HEK293 (cell line): ENCODE results near the gene RAD51.

Source experiments
- GLIS1 ChIP-seq: fragments of 450-650 bp; formaldehyde crosslinking; IDR thresholded peaks from 2 replicates; pipeline ENCODE4 v1.5.1; 2016; ENCODE audit warnings: missing biosample characterization, missing genetic modification characterization
- SP3 ChIP-seq: fragments of 450-650 bp; formaldehyde crosslinking; IDR thresholded peaks from 2 replicates; pipeline ENCODE4 v1.5.1; 2016; ENCODE audit warnings: missing biosample characterization, missing genetic modification characterization
- YY2 ChIP-seq: fragments of 450-650 bp; formaldehyde crosslinking; IDR thresholded peaks from 2 replicates; pipeline ENCODE4 v1.5.1; 2016; ENCODE audit warnings: missing biosample characterization, missing genetic modification characterization
- ZBTB8A ChIP-seq: fragments of 450-650 bp; formaldehyde crosslinking; IDR thresholded peaks from 2 replicates; pipeline ENCODE4 v1.5.1; 2016; ENCODE audit warnings: missing biosample characterization, missing genetic modification characterization
- ZFP3 ChIP-seq: fragments of 450-650 bp; formaldehyde crosslinking; IDR thresholded peaks from 2 replicates; pipeline ENCODE4 v1.5.1; 2016; ENCODE audit warnings: low read depth, missing biosample characterization, missing genetic modification characterization
- ZFP69B ChIP-seq: fragments of 450-650 bp; formaldehyde crosslinking; IDR thresholded peaks from 2 replicates; pipeline ENCODE4 v1.5.1; 2016; ENCODE audit warnings: missing biosample characterization, missing genetic modification characterization
- ZNF211 ChIP-seq: fragments of 450-650 bp; formaldehyde crosslinking; IDR thresholded peaks from 2 replicates; pipeline ENCODE4 v1.5.1; 2016; ENCODE audit warnings: low read depth, missing biosample characterization, missing genetic modification characterization
- ZNF394 ChIP-seq: fragments of 450-650 bp; formaldehyde crosslinking; IDR thresholded peaks from 2 replicates; pipeline ENCODE4 v1.5.1; 2016; ENCODE audit warnings: missing biosample characterization, missing genetic modification characterization, mild to moderate bottlenecking, moderate library complexity, borderline replicate concordance
- ZNF629 ChIP-seq: fragments of 450-650 bp; formaldehyde crosslinking; IDR thresholded peaks from 2 replicates; pipeline ENCODE4 v1.5.1; 2017; ENCODE audit warnings: missing biosample characterization, missing genetic modification characterization
- ZNF654 ChIP-seq: fragments of 450-650 bp; formaldehyde crosslinking; IDR thresholded peaks from 2 replicates; pipeline ENCODE4 v1.5.1; 2016; ENCODE audit warnings: low read depth, missing biosample characterization, missing genetic modification characterization
- ZNF747 ChIP-seq: fragments of 450-650 bp; formaldehyde crosslinking; IDR thresholded peaks from 2 replicates; pipeline ENCODE4 v1.5.1; 2016; ENCODE audit warnings: missing biosample characterization, missing genetic modification characterization
- TF ChIP-seq, protein P1 (sequence below): fragments of 450-650 bp; formaldehyde crosslinking; IDR thresholded peaks from 2 replicates; pipeline ENCODE4 v1.5.1; 2016; ENCODE audit warnings: missing biosample characterization, missing genetic modification characterization
- TF ChIP-seq, protein P2 (sequence below): fragments of 450-650 bp; formaldehyde crosslinking; IDR thresholded peaks from 2 replicates; pipeline ENCODE4 v1.5.1; 2016; ENCODE audit warnings: missing biosample characterization, missing genetic modification characterization
- TF ChIP-seq, protein P3 (sequence below): fragments of 450-650 bp; IDR thresholded peaks from 2 replicates; pipeline ENCODE4 v1.5.1; 2018; ENCODE audit warnings: missing biosample characterization, mild to moderate bottlenecking, missing genetic modification characterization
- TF ChIP-seq, protein P4 (sequence below): fragments of 450-650 bp; formaldehyde crosslinking; IDR thresholded peaks from 2 replicates; pipeline ENCODE4 v1.5.1; 2016; ENCODE audit warnings: missing biosample characterization, missing genetic modification characterization
- TF ChIP-seq, protein P5 (sequence below): fragments of 450-650 bp; formaldehyde crosslinking; IDR thresholded peaks from 2 replicates; pipeline ENCODE4 v1.5.1; 2017; ENCODE audit warnings: missing biosample characterization, missing genetic modification characterization
- TF ChIP-seq, protein P6 (sequence below): fragments of 450-650 bp; formaldehyde crosslinking; IDR thresholded peaks from 2 replicates; pipeline ENCODE4 v1.5.1; 2016; ENCODE audit warnings: missing biosample characterization, missing genetic modification characterization, borderline replicate concordance

RAD51 gene

DNA sequence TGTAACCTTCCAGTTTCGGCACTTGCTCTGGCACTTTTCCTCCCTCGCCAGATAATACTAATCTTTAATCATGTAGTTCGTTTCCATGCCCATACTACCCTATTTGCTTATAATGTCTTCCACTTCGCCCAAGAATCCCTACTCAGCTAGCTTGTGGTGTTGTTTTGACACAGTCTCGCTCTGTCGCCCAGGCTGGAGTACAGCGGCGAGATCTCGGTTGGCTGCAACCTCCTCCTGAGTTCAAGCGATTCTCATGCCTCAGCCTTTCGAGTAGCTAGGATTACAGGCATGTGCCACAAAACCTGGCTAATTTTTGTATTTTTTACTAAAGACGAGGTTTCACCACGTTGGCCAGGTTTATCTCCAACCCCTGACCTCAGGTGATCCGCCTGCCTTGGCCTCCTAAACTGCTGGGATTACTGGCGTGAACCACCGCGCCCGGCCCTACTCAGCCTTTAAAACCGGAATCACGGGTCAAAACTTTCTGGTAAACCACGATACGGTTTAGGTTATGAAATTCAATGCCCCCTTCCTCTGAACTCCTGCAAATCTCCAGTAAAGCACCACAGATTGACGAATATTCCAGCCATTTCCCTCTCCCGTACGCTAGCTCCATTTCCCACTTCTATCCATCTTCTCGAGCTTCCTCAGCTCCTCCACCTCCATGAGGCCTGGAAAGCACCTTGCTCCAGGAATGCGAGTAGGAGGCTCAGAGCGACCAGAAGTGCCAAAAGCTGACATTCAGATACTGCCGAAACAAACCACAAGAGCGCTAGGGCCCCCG, 878 bp upstream of the RAD51 start (continued):
- TF ChIP-seq, protein P1, sequence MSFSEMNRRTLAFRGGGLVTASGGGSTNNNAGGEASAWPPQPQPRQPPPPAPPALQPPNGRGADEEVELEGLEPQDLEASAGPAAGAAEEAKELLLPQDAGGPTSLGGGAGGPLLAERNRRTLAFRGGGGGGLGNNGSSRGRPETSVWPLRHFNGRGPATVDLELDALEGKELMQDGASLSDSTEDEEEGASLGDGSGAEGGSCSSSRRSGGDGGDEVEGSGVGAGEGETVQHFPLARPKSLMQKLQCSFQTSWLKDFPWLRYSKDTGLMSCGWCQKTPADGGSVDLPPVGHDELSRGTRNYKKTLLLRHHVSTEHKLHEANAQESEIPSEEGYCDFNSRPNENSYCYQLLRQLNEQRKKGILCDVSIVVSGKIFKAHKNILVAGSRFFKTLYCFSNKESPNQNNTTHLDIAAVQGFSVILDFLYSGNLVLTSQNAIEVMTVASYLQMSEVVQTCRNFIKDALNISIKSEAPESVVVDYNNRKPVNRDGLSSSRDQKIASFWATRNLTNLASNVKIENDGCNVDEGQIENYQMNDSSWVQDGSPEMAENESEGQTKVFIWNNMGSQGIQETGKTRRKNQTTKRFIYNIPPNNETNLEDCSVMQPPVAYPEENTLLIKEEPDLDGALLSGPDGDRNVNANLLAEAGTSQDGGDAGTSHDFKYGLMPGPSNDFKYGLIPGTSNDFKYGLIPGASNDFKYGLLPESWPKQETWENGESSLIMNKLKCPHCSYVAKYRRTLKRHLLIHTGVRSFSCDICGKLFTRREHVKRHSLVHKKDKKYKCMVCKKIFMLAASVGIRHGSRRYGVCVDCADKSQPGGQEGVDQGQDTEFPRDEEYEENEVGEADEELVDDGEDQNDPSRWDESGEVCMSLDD (tag by site-specific recombination) = no peak
- TF ChIP-seq, protein P2, sequence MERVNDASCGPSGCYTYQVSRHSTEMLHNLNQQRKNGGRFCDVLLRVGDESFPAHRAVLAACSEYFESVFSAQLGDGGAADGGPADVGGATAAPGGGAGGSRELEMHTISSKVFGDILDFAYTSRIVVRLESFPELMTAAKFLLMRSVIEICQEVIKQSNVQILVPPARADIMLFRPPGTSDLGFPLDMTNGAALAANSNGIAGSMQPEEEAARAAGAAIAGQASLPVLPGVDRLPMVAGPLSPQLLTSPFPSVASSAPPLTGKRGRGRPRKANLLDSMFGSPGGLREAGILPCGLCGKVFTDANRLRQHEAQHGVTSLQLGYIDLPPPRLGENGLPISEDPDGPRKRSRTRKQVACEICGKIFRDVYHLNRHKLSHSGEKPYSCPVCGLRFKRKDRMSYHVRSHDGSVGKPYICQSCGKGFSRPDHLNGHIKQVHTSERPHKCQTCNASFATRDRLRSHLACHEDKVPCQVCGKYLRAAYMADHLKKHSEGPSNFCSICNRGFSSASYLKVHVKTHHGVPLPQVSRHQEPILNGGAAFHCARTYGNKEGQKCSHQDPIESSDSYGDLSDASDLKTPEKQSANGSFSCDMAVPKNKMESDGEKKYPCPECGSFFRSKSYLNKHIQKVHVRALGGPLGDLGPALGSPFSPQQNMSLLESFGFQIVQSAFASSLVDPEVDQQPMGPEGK (tag by site-specific recombination) = no peak
- TF ChIP-seq, protein P3, sequence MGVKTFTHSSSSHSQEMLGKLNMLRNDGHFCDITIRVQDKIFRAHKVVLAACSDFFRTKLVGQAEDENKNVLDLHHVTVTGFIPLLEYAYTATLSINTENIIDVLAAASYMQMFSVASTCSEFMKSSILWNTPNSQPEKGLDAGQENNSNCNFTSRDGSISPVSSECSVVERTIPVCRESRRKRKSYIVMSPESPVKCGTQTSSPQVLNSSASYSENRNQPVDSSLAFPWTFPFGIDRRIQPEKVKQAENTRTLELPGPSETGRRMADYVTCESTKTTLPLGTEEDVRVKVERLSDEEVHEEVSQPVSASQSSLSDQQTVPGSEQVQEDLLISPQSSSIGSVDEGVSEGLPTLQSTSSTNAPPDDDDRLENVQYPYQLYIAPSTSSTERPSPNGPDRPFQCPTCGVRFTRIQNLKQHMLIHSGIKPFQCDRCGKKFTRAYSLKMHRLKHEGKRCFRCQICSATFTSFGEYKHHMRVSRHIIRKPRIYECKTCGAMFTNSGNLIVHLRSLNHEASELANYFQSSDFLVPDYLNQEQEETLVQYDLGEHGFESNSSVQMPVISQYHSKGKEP = no peak
- TF ChIP-seq ZNF629 (tag by site-specific recombination) = no peak
- TF ChIP-seq ZBTB8A = no peak
- no peak for TF ChIP-seq YY2 (tag by site-specific recombination)
- TF ChIP-seq, protein P4, sequence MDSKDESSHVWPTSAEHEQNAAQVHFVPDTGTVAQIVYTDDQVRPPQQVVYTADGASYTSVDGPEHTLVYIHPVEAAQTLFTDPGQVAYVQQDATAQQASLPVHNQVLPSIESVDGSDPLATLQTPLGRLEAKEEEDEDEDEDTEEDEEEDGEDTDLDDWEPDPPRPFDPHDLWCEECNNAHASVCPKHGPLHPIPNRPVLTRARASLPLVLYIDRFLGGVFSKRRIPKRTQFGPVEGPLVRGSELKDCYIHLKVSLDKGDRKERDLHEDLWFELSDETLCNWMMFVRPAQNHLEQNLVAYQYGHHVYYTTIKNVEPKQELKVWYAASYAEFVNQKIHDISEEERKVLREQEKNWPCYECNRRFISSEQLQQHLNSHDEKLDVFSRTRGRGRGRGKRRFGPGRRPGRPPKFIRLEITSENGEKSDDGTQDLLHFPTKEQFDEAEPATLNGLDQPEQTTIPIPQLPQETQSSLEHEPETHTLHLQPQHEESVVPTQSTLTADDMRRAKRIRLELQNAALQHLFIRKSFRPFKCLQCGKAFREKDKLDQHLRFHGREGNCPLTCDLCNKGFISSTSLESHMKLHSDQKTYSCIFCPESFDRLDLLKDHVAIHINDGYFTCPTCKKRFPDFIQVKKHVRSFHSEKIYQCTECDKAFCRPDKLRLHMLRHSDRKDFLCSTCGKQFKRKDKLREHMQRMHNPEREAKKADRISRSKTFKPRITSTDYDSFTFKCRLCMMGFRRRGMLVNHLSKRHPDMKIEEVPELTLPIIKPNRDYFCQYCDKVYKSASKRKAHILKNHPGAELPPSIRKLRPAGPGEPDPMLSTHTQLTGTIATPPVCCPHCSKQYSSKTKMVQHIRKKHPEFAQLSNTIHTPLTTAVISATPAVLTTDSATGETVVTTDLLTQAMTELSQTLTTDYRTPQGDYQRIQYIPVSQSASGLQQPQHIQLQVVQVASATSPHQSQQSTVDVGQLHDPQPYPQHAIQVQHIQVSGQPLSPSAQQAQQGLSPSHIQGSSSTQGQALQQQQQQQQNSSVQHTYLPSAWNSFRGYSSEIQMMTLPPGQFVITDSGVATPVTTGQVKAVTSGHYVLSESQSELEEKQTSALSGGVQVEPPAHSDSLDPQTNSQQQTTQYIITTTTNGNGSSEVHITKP (tag by site-specific recombination) = no peak
- TF ChIP-seq ZFP3 = no peak
- no peak for TF ChIP-seq SP3 (tag by site-specific recombination)
- TF ChIP-seq, protein P5, sequence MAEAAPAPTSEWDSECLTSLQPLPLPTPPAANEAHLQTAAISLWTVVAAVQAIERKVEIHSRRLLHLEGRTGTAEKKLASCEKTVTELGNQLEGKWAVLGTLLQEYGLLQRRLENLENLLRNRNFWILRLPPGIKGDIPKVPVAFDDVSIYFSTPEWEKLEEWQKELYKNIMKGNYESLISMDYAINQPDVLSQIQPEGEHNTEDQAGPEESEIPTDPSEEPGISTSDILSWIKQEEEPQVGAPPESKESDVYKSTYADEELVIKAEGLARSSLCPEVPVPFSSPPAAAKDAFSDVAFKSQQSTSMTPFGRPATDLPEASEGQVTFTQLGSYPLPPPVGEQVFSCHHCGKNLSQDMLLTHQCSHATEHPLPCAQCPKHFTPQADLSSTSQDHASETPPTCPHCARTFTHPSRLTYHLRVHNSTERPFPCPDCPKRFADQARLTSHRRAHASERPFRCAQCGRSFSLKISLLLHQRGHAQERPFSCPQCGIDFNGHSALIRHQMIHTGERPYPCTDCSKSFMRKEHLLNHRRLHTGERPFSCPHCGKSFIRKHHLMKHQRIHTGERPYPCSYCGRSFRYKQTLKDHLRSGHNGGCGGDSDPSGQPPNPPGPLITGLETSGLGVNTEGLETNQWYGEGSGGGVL (tag by site-specific recombination) = no peak
- TF ChIP-seq, protein P6, sequence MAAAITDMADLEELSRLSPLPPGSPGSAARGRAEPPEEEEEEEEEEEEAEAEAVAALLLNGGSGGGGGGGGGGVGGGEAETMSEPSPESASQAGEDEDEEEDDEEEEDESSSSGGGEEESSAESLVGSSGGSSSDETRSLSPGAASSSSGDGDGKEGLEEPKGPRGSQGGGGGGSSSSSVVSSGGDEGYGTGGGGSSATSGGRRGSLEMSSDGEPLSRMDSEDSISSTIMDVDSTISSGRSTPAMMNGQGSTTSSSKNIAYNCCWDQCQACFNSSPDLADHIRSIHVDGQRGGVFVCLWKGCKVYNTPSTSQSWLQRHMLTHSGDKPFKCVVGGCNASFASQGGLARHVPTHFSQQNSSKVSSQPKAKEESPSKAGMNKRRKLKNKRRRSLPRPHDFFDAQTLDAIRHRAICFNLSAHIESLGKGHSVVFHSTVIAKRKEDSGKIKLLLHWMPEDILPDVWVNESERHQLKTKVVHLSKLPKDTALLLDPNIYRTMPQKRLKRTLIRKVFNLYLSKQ (tag by site-specific recombination) = no peak
- TF ChIP-seq ZNF747 (tag by site-specific recombination) = no peak
- TF ChIP-seq ZFP69B = no peak
- no peak for TF ChIP-seq ZNF211
- TF ChIP-seq ZNF654 (tag by site-specific recombination) = no peak
- TF ChIP-seq GLIS1 (tag by site-specific recombination) = no peak
- peak; percentile 21; the same call in 1 of the 2 replicates for TF ChIP-seq ZNF394
